Measurements from ENCODE around the gene TMEM221.

The TMEM221 gene

DNA sequence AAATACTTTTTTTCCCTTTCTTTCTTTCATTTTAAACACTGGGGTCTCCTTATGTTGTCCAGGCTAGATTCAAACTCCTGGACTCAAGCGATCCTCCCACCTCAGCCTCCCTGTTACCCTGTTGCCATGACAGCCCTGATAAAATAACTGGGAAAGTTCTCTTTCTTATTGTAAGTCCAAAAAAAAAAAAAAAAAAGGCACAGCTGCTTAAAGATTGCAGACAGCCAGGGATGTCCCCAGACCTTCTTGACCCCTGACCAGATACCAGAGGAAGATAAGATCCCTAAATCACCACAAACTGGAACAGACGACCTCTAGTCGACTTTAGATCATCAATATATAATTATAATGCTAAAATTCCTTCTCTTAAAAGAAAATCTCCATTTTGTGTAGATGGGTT lies 29.8 kb downstream of the TMEM221 start:
- peaks cover 14% of the 10 kb centered on the region for H3K4me1 ChIP-seq
- H3K9me3 ChIP-seq: no peaks in the 10 kb centered on the region; the same call in 1 of the 2 replicates
- H3K4me3 ChIP-seq: no peak overlapping the region
- H3K36me3 ChIP-seq (replicated peaks): peaks cover 3% of the 10 kb centered on the region; the same call in 1 of the 2 replicates
- H3K27me3 ChIP-seq (ENCODE audit: low read depth): no peaks in the 10 kb centered on the region
- in situ Hi-C loops (cut with MboI; ENCODE audit: low sequenced_read_pairs): no loop called here
- DNase-seq (ENCODE audit: low spot score in 2 of 2): no peak

DNA sequence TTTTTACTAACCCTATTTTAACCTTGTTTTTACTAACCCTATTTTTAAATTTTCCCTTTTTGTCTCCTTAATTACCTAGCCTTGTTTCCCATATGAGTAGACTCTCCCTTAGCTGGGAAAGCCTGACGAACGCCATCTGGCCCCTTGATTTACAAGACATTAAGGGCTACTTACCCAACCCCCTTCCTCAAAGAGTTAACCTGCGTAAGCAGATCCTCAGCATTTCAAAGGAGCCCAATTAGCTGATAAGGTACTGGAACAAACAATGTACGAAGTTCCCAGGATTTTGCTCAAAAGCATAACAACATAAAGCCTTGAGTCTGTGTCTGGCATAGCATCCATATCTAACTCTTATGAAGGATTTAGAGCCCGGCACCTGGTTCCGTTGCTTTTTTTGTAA lies 33.3 kb downstream of the TMEM221 start:
- peak; percentile 36 to 55 for DNase-seq (ENCODE audit: low spot score in 2 of 2)
- in situ Hi-C loops (cut with MboI; ENCODE audit: low sequenced_read_pairs): no loop called here

GRCh38 chr19:17414097-17414496 lies 34.4 kb downstream of the TMEM221 start:
- DNase-seq (ENCODE audit: low spot score in 2 of 2): no peak
- Histone ChIP-seq H3K9me3 (no peaks in the 10 kb centered on the region), H3K4me1 (peaks cover 10% of the 10 kb centered on the region), H3K36me3 (replicated peaks) (peaks cover 3% of the 10 kb centered on the region; the same call in 1 of the 2 replicates), H3K27me3 (ENCODE audit: low read depth) (no peaks in the 10 kb centered on the region), H3K4me3 (no peak overlapping the region)
- in situ Hi-C loops (cut with MboI; ENCODE audit: low sequenced_read_pairs): no loop called here

More for the DNA sequence above, 33.3 kb downstream of the TMEM221 start:
- Histone ChIP-seq H3K36me3 (replicated peaks) (peaks cover 3% of the 10 kb centered on the region; the same call in 1 of the 2 replicates), H3K4me3 (no peak overlapping the region), H3K9me3 (no peaks in the 10 kb centered on the region; the same call in 1 of the 2 replicates), H3K27me3 (ENCODE audit: low read depth) (no peaks in the 10 kb centered on the region), H3K4me1 (peaks cover 14% of the 10 kb centered on the region)

- Histone ChIP-seq H3K27me3 (ENCODE audit: low read depth) (no peaks in the 10 kb centered on the region), H3K4me1 (peaks cover 17% of the 10 kb centered on the region), H3K9me3 (no peaks in the 10 kb centered on the region), H3K36me3 (replicated peaks) (peaks cover 3% of the 10 kb centered on the region; the same call in 1 of the 2 replicates), H3K4me3 (no peak overlapping the region)
- in situ Hi-C loops (cut with MboI; ENCODE audit: low sequenced_read_pairs): no loop called here
- no peak for DNase-seq (ENCODE audit: low spot score in 2 of 2)
Observed at GRCh38 chr19:17411801-17412200, 36.7 kb downstream of the TMEM221 start.

DNA sequence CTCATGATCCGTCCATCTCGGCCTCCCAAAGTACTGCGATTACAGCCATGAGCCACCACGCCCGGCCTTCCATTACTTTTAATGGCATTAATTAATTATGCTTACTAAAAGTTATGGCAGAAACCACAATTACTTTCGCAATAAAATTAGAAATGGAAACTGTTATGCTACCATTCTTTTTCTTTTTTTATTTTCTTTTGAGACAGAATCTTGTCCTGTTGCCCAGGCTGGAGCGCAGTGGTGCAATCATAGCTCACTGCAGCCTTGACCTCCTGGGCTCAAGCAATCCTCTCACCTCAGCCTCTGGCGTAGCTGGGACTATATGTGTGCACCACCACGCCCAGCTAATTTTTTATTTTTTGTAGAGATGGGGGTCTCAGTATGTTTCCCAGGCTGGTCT lies 38.5 kb downstream of the TMEM221 start:
- Histone ChIP-seq H3K27me3 (ENCODE audit: low read depth) (no peaks in the 10 kb centered on the region), H3K4me3 (no peak overlapping the region), H3K4me1 (peaks cover 24% of the 10 kb centered on the region), H3K36me3 (replicated peaks) (no peaks in the 10 kb centered on the region; the same call in 1 of the 2 replicates), H3K9me3 (no peaks in the 10 kb centered on the region)
- DNase-seq (ENCODE audit: low spot score in 2 of 2): no peak
- in situ Hi-C loops (cut with MboI; ENCODE audit: low sequenced_read_pairs): no loop called here

DNA sequence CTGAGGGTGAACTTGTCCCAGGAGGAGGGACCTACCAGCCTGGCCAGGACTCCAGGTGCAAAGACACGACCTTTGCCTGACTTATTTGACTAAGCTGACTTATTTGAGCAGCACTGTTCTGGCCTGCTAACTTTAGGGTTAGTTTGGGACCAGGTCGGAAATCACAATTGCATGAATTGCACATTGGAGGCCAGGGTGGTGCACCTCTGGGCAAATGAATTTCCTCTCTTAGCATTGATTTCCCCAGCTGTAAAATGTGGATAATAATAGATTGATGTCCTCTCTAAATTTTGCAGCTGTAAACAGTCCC lies 41.6 kb downstream of the TMEM221 start:
- no peaks in the 10 kb centered on the region for H3K9me3 ChIP-seq
- H3K27me3 ChIP-seq (ENCODE audit: low read depth): no peaks in the 10 kb centered on the region
- no peak for DNase-seq (ENCODE audit: low spot score in 2 of 2)
- in situ Hi-C loops (cut with MboI; ENCODE audit: low sequenced_read_pairs): no loop called here
- peaks cover 22% of the 10 kb centered on the region for H3K4me1 ChIP-seq
- H3K4me3 ChIP-seq: peak overlapping the region; percentile 54
- H3K36me3 ChIP-seq (replicated peaks): peaks cover 10% of the 10 kb centered on the region

- in situ Hi-C loops (cut with MboI; ENCODE audit: low sequenced_read_pairs): no loop called here
- peak overlapping the region; percentile 54 for H3K4me3 ChIP-seq
- peaks cover 16% of the 10 kb centered on the region for H3K36me3 ChIP-seq (replicated peaks)
- no peaks in the 10 kb centered on the region for H3K27me3 ChIP-seq (ENCODE audit: low read depth)
- no peaks in the 10 kb centered on the region for H3K9me3 ChIP-seq
- peaks cover 22% of the 10 kb centered on the region for H3K4me1 ChIP-seq
- DNase-seq (ENCODE audit: low spot score in 2 of 2): no peak
Observed at GRCh38 chr19:17406046-17406886, 42.2 kb downstream of the TMEM221 start.

DNA sequence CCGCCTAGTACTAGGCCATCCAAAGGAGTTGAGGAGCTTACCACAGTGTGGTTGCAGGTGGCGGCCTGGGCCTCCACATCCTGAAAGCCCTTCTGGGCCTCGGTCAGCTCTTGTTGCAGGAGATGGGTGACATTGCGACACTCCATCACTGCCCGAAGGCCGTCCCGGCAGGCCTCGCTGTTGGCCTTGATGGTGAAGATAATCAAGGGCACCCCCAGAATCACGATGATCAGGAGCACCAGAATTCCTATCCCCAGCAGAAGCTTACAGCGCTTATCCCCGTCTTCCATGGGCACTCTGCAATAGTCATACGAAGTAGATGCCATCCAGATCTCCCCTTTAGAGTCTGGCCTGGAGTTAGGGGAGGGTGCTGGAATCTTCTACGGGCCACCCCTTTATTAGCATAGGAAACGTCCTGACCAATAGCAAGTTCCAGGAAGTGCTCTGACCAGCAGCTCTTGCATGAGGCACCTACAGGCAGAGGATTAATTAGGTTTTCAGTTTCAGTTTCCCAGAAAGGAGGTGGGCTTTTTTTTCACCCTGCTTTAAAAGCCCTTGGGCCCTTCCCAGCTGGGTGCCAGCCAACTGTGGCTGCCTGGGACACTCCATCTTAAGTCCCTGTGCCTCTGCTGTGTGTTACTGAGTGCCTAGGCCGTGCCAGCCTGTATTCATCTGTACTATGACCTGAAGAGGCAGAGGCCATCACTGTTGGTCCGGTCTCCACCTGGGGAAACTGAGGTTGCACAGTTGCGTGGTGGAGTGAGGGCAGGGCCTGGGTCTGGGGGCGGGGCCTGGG lies 43.0 kb downstream of the TMEM221 start, which contains the start of gene BST2:
BST2 (minus strand) TSS at position 381 of the 796 bp plus-strand sequence; CDS start at position 326, 55 bp downstream.
- Histone ChIP-seq H3K9me3 (no peaks in the 10 kb centered on the region), H3K27me3 (ENCODE audit: low read depth) (no peaks in the 10 kb centered on the region), H3K4me1 (peaks cover 22% of the 10 kb centered on the region), H3K36me3 (replicated peaks) (peaks cover 23% of the 10 kb centered on the region), H3K4me3 (peak within 1 kb of the TSS; percentile 54)
- in situ Hi-C loops (cut with MboI; ENCODE audit: low sequenced_read_pairs): no loop called here
- peak; percentile 82 to 96 for DNase-seq (ENCODE audit: low spot score in 2 of 2)

DNA sequence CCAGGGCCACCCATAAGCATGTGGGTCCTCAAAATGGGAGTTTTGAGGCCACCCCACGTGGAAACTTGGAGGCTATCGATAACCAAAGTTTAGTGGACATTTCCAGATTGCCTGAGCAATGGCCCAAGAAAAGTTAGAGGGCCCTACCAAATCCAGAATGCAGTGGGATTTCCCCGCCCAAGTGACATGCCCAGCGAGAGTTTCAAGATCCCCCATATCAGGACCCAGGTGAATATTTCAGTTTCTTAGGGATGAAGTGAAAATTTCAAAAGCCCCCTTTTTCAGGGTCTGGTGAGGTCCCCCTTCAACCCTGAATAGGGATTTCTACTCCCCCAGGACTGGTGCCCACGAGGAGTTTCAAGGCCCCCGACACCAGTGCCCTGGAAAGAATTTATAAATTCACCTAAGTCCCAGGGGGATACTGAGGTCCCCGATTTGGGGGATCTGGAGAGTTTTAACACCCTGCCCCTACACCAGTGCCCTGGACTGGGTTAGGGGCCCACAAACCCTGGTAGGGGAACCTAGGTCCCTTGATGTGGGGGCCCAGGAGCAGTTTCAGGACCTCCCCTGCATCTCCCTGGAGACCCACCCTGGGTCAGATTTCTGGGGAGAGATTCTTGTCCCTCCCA lies 43.7 kb downstream of the TMEM221 start:
- Histone ChIP-seq H3K4me1 (peaks cover 22% of the 10 kb centered on the region), H3K4me3 (peak overlapping the region; percentile 54), H3K36me3 (replicated peaks) (peaks cover 30% of the 10 kb centered on the region), H3K9me3 (no peaks in the 10 kb centered on the region), H3K27me3 (ENCODE audit: low read depth) (no peaks in the 10 kb centered on the region)
- DNase-seq (ENCODE audit: low spot score in 2 of 2): no peak
- in situ Hi-C loops (cut with MboI; ENCODE audit: low sequenced_read_pairs): no loop called here

DNA sequence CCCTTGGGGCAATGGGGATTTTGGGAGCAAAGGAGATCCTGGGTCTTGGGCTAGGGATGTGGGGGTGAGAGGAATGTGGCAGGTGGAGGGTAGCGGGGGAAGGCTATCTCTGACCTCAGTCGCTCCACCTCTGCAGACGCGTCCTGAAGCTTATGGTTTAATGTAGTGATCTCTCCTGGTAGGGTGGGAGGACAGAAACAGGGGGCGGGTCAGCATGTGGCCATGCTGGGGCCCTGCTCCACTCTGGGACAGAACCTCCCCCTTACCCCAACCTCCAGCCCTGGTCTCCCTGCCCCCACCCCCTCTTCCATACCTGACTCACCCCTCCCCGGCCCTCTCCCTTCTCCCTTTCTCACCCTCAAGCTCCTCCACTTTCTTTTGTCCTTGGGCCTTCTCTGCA lies 44.5 kb downstream of the TMEM221 start:
- Histone ChIP-seq H3K4me1 (peaks cover 22% of the 10 kb centered on the region), H3K4me3 (peak overlapping the region; percentile 54), H3K9me3 (no peaks in the 10 kb centered on the region), H3K27me3 (ENCODE audit: low read depth) (no peaks in the 10 kb centered on the region), H3K36me3 (replicated peaks) (peaks cover 35% of the 10 kb centered on the region)
- in situ Hi-C loops (cut with MboI; ENCODE audit: low sequenced_read_pairs): no loop called here
- peak; percentile 34 to 79 for DNase-seq (ENCODE audit: low spot score in 2 of 2)

- no peaks in the 10 kb centered on the region for H3K27me3 ChIP-seq (ENCODE audit: low read depth)
- H3K9me3 ChIP-seq: no peaks in the 10 kb centered on the region
- peaks cover 36% of the 10 kb centered on the region for H3K36me3 ChIP-seq (replicated peaks)
- peak; percentile 63 to 86 for DNase-seq (ENCODE audit: low spot score in 2 of 2)
- peaks cover 22% of the 10 kb centered on the region for H3K4me1 ChIP-seq
- in situ Hi-C loops (cut with MboI; ENCODE audit: low sequenced_read_pairs): no loop called here
- peak overlapping the region; percentile 54 for H3K4me3 ChIP-seq
Observed at GRCh38 chr19:17402982-17403855, 45.2 kb downstream of the TMEM221 start.

GRCh38 chr19:17401628-17402027 lies 46.8 kb downstream of the TMEM221 start:
- Histone ChIP-seq H3K36me3 (replicated peaks) (peaks cover 49% of the 10 kb centered on the region), H3K27me3 (ENCODE audit: low read depth) (no peaks in the 10 kb centered on the region), H3K9me3 (no peaks in the 10 kb centered on the region), H3K4me3 (no peak overlapping the region), H3K4me1 (peaks cover 10% of the 10 kb centered on the region)
- DNase-seq (ENCODE audit: low spot score in 2 of 2): no peak
- in situ Hi-C loops (cut with MboI; ENCODE audit: low sequenced_read_pairs): no loop called here

All from HAP-1 (cell line).